ENCODE results near the gene QRICH1. TPM values are rescaled to one million over a fixed set of nuclear protein-coding genes. Genes with fewer than 3 reads are reported as not detected.

QRICH1 gene
- total and polyA plus RNA-seq, 3 donors from 2014 or later: 126 to 287 (median 280) TPM

- no peak for DNase-seq
- peaks cover 28% of the 10 kb centered on the region for H3K4me1 ChIP-seq
- no peaks in the 10 kb centered on the region for H3K27me3 ChIP-seq
- H3K27ac ChIP-seq: peak overlapping the region; percentile 99
- peak overlapping the region; percentile 93 to 94 for H3K4me3 ChIP-seq
- H3K36me3 ChIP-seq (ENCODE audit: low read depth, missing control alignments): no peaks in the 10 kb centered on the region
- 17 to 25% methylated on average over 8 of the region's 12 CpGs for WGBS, 2 donors
- intact Hi-C loops (cut with DNase I; ENCODE audit: low total_unique reads): loop anchor here (10.0 kb wide), 2 partner anchors 72 to 252 kb away; partner anchors contain the start of genes C3orf62 and QRICH1
- H3K9me3 ChIP-seq: no peaks in the 10 kb centered on the region
- no peak for TF ChIP-seq CTCF (IDR thresholded peaks at IDR 0.05)
- no peak for TF ChIP-seq POLR2A (IDR thresholded peaks at IDR 0.05)
Measured at GRCh38 chr3:49022688-49023171, 71.1 kb downstream of the QRICH1 start.

GRCh38 chr3:49021813-49022687 is 71.8 kb downstream of the QRICH1 start, which contains the start of gene NDUFAF3:
TSS of gene NDUFAF3 (plus strand) at chr3:49022121. CDS start at chr3:49022145, 24 bp downstream.
- TF ChIP-seq CTCF (IDR thresholded peaks at IDR 0.05) (peak; percentile 95 to 98 (median 96)), POLR2A (IDR thresholded peaks at IDR 0.05) (no peak)
- WGBS, 2 donors: 0 to 1% methylated on average over 2 to 39 of the region's 83 CpGs

GRCh38 chr3:49021213-49021812 is 72.6 kb downstream of the QRICH1 start:
- DNase-seq: peak; percentile 99
- Histone ChIP-seq H3K4me1 (peaks cover 34% of the 10 kb centered on the region), H3K9me3 (no peaks in the 10 kb centered on the region), H3K36me3 (ENCODE audit: low read depth, missing control alignments) (no peaks in the 10 kb centered on the region), H3K27me3 (no peaks in the 10 kb centered on the region), H3K4me3 (peak overlapping the region; percentile 93 to 94), H3K27ac (peak overlapping the region; percentile 99)
- 0 to 1% methylated on average over 13 to 47 of the region's 60 CpGs for WGBS, 2 donors
- intact Hi-C loops (cut with DNase I; ENCODE audit: low total_unique reads): loop anchor here (10.0 kb wide), 2 partner anchors 73 to 253 kb away; partner anchors contain the start of genes C3orf62 and QRICH1
- TF ChIP-seq POLR2A (IDR thresholded peaks at IDR 0.05) (peak; percentile 99), CTCF (IDR thresholded peaks at IDR 0.05) (no peak)

More at GRCh38 chr3:49021813-49022687, 71.8 kb downstream of the QRICH1 start, which contains the start of gene NDUFAF3:
- Histone ChIP-seq H3K27me3 (no peaks in the 10 kb centered on the region), H3K4me1 (peaks cover 34% of the 10 kb centered on the region), H3K27ac (peak within 1 kb of the TSS; percentile 99), H3K36me3 (ENCODE audit: low read depth, missing control alignments) (no peaks in the 10 kb centered on the region), H3K4me3 (peak within 1 kb of the TSS; percentile 93 to 94), H3K9me3 (no peaks in the 10 kb centered on the region)
- intact Hi-C loops (cut with DNase I; ENCODE audit: low total_unique reads): loop anchor here (10.0 kb wide), 2 partner anchors 73 to 253 kb away; partner anchors contain the start of genes C3orf62 and QRICH1
- peak; percentile 92 for DNase-seq

- intact Hi-C loops (cut with DNase I; ENCODE audit: low total_unique reads): loop anchor here (10.0 kb wide), 2 partner anchors 74 to 254 kb away; partner anchors contain the start of genes C3orf62 and QRICH1
Measured at GRCh38 chr3:49020330-49021212, 73.3 kb downstream of the QRICH1 start.

More at GRCh38 chr3:49020330-49021212, 73.3 kb downstream of the QRICH1 start:
- Histone ChIP-seq H3K4me3 (peak overlapping the region; percentile 93 to 94), H3K27me3 (no peaks in the 10 kb centered on the region), H3K36me3 (ENCODE audit: low read depth, missing control alignments) (no peaks in the 10 kb centered on the region), H3K27ac (peak overlapping the region; percentile 99), H3K4me1 (peaks cover 34% of the 10 kb centered on the region), H3K9me3 (no peaks in the 10 kb centered on the region)
- no peak for TF ChIP-seq CTCF (IDR thresholded peaks at IDR 0.05)
- TF ChIP-seq POLR2A (IDR thresholded peaks at IDR 0.05): no peak
- WGBS, 2 donors: 0 to 1% methylated on average over 15 to 29 of the region's 51 CpGs
- DNase-seq: peak; percentile 43

All from testis (tissue), 3 donors.